HG02970 (cell line): Measurements from ENCODE around the gene CTCF.
A peak's percentile ranks its signal among the peaks of the same experiment; 100 is the strongest.

Experiments
- ATAC-seq: cut with Tn5 transposase; IDR thresholded peaks from one replicate; pipeline ENCODE4 v1.9.1; 2021; ENCODE audit warnings: mild to moderate bottlenecking, moderate library complexity, moderate number of reproducible peaks; ENCODE audit not compliant: unreplicated experiment, low FRiP score

Gene CTCF

DNA sequence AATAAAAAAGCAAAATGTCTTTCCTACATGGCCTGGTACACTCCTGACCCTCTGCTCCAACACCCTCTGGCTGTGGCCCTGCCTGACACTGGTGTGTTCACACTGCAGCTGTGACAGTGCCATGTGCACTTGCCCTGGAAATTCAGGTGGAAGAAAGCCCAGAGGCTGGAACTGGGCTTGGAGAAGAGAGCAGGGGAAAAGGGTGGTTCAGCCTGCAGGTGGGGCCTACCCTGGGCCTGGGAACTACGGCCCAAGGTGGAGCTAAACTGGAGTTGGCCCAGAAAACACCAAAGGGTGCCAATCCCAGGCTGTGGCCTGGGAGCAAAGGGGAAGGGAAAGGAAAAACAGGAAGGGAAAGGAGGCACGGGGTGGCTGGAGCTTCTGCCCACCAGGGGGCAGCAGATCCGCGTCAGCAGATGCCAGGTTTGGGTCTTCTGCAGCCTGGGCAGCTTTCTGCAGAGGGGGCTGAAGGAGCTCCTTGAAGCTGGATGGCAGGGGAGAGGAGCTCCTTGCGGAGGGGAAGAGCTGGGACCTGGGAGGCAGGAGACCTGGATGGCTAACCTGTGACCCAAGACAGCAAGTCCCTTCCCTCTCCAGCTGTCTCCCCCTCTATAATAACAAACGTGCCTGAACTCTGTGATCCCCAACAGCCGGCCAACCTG lies 15.4 kb upstream of the CTCF start:
- peak; percentile 39 for ATAC-seq

DNA sequence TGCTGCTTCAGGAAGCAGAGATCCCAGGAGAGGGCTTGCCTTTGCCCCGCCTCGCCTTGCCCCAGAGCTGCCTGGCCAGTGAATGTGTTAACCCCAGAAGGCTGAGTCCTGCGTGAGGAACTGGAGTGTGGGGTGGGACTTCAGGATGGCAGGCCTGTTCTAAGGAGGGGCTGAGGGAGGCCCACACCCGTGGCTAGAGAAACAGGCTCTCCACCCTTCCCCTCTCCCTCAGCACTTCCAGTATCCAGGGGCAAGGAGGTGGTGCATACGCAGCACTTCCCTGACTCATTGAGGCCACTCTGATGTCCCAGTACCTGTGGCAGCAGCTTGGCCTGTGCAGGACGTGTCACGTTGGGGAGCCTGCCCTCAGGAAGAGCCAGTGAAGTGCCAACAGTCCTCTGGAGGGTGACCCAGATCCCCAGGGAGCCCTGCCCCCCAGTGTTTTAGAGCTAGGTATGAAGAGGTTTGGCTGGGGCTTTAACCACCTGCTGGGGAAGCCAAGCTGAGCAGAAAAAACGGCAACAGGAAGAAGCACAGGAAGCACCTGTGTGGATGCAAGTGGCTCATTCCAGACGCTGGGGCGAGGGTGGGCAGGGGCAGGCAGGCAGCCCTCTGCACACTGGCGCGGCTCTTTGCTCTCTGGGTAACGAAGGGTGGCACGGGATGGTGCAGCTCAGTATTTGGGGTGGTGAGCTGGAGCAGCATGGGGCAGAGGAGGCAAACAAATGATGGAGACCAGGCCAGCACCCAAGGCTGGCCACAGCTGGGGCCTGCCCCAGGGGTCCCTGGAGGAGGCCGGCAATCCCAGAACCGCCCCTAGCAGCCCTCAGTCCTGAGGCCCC lies 14.7 kb upstream of the CTCF start:
- ATAC-seq, result no peak

GRCh38 chr16:67548265-67549126 lies 13.8 kb upstream of the CTCF start:
- ATAC-seq, result no peak

DNA sequence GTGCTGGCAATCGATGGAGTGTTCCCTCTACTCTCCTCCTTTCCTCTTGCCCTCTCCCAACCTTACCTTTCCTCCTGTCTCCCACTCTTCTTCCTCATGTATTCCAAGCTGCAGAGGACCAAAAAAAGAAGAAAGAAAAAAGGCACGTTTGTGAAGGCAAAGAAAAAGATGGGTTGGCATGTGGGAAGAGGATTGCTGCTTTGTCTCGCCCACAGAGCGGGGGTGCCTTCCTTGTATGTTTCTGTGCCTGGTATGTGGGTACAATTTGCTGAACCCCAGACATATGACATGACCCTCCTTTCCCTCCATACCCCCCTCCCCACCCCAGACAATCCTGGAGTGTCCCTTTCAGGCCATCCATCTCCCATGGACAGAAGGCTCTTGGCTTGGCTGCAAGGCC lies 13.1 kb upstream of the CTCF start:
- ATAC-seq, result no peak

- no peak for ATAC-seq
Observed at GRCh38 chr16:67549936-67550335, 12.4 kb upstream of the CTCF start.

DNA sequence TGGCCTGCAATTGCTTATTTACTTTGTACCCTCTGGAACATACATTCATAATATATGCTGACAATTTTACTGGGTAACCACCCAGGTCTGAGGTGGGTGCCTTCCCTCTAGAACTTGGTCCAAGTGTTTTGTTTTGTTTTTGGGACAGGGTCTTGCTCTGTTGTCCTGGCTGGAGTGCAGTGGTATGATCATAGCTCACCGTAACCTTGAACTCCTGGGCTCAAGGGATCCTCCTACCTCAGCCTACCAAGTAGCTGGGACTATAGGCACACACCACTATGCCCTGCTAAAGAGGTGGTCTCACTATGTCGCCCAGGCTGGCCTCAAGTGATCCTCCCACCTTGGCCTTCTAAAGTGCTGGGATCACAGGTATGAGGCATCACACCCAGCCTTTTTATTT lies 11.2 kb upstream of the CTCF start:
- ATAC-seq, result no peak

DNA sequence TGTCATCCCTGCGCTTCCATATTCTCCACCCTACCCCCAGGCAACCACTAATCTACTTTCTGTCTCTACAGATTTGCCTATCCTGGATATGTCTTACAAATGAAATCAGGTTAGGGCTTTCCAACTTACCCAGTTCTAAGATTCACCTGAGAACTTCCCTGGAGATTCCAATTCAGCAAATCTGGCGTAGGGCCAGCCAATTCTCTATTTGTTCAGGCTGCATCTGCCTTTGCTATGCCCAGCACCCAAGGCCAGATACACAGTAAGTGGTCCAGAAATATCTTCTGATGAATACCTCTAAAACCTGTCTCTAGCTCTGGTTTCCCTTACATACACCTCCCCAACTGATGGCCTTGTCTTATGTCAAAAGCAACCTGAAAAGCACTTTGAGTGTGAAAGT lies 10.4 kb upstream of the CTCF start:
- ATAC-seq, result no peak

DNA sequence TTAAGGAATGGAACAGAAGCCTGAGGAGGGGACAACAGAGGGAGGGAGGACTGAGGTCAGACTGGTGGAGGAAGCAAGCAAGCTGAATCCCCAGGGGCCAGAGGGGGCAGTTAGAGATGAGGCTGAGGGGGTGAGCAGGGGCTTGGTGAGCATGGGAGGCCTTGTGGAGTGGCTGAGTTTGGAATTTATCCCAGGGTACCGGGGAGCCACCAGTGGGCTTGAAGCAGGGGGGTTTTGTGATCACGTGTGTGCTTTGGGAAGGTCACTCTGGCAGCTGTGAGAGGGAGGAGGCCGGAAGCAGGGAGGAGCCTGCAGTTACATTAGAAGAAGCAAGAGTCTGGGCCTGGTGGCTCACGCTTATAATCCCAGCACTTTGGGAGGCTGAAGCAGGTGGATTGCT lies 9.8 kb upstream of the CTCF start:
- no peak for ATAC-seq

DNA sequence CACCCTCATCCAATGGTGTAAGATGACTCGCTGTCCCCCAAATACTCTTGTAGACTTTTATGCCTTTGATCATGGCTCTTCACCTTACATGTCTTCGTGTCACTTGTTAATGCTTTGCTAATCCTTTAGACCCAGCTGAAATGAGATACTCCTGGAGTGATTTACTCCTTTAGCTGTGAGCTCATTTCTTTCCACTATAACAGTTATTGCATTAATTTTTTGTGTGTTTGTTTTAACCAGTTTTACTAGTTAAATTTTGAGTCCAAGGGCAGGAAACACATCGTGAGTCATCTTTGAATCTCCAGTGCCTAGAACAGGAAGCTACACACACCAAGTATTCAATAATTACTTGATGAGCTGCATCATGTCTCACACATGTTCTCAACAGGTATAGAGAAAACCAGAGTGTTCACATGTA lies 6.5 kb upstream of the CTCF start:
- no peak for ATAC-seq

DNA sequence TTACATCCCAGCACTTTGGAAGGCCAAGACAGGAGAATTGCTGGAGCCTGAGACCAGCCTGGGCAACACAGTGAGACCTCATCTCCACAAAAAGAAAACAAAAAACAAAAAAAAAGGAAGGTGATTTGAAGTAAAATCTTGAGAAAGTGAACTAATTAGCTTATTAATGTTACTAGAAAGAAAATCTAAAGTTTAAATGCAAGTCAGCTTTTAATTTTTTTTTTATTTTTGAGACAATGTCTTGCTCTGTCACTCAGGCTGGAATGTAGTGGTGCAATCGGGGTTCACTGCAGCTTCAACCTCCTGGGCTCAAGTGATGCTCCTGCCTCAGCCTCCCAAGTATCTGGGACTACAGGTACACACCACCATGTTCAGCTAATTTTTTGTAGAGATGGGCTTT lies 3.5 kb upstream of the CTCF start:
- no peak for ATAC-seq

DNA sequence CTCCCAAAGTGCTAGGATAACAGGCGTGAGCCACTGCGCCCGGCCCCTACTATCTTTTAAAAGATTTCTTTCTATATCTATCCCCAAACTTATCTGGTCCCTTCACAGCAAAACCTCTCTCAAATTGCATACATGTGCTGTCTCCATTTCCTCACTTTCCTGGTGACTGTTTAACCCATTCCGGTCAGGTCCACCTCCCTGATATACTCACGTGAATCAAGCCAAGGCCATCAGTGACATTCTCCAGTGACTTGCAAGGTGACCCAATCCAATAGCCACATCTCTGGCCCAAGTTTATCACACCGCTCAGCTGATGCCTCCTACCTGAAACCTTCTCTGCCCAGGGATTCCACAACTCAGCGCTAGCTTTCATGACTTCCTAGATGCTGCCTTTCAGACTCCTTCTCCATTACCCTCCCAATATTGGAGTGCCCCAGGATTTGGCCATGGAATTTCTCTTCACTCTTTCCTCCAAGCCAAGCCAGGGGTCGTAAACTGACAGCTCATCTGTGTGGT lies 1.4 kb upstream of the CTCF start:
- no peak for ATAC-seq

- ATAC-seq, result no peak
Observed at GRCh38 chr16:67561501-67561823, 864 bp upstream of the CTCF start.

DNA sequence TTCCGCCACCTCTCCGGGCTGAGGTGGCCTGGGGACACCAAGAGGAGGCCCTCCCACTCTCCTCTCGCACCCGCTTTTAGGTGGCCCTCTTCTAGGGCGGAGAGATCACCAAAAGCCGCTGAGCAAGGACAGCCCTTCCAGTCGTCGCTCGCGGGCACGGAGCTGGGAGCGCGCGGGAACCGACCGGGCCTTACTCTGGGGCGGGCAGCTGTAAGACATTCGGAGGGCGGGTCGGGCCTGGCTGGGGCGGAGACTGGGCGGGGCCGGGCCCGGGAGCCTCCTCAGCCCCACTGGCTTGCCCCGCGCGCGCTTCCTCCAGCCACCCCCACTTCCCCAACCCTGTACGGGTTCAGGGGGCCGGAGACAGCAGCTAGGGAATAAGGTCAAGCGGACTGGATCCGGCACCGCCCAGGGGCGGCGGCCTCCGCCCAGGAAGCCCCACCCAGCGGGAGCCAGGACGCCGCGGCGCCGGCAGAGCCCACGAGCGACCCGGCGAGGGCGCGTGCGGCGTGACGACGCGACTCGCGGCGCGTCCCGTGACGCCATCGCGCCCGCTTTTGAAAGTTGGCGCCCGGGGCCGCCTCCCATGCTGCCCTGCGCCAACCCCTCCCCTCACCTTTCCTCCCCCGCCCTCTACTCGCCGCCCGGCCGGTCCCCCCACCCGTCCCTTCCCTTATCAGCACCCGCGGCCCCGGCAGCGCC lies 351 bp upstream of the CTCF start:
- peak; percentile 70 for ATAC-seq

DNA sequence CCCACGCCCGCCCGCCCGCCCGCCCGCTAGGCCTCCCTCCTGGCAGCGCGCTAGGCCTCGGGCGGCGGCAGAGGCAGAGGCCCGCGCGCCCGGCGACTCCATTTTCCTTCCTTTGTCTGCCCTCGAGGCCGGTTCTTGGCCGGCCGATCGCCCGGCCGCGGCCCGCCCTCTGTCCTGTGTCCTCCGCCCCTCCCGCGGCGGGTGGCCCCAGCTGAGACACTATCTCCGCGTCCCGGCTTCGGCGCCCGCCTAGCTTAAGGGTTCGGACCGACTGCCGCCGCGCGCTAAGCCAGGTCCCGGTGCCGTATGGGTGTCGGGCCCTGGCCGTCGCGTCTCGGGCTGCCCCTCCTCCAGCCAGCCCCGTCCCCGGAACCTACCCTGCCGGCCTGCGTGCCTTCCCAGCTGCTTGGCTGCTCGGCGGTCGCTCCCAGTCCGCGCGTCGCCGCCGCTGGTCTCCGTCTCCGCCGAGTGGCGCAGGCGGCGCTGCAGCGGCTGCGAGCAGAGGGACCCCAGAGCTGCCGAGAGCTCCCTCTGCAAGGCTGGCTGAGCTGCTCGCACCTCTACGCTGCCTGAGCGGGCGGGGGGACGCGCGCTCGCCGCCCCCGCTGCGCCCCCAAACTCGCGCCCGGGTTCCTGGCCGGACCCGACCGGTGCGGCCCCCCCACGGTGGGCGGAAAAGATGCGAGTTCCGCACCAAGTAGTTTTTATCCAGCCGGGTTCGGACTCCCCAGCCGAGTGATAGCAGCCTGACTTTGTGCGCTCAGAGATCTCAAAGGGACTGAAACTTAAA lies 787 bp downstream of the CTCF start:
- peak; percentile 14 for ATAC-seq

DNA sequence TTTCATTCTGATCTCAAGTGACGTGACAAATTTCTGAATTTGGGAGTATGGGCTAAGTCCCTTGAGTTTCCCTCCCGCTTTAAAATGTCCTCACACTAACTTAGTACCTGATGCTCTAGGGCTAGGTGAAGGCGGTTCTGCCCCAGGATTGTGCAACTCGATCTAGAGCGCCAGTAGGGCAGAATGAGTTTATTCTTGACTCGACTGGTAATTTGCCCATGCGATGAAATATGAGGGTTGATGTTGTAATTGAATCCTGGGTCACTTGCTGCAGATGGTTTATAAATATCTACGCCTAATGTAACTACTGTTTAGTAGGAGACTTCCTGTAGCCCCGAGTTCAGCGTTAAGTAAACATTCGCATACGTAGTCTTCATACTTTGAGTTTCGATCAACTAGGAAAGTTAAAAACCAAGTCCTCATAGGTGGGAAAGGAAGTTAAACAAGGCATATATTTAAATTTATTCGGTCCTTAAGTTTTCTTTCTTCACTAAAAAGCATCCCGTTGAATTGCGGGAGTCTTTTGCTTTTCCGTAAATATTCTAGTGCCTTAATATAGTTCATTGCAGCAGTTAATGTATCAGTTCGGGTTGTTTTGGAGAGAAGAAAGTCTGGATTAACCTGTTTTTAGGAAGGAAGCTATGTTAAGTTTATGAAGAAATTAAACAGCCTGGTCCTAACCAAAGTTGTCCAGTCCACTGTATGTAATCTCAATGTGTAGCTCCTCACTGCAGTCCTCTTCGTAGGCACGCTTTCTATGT lies 1.6 kb downstream of the CTCF start:
- no peak for ATAC-seq

DNA sequence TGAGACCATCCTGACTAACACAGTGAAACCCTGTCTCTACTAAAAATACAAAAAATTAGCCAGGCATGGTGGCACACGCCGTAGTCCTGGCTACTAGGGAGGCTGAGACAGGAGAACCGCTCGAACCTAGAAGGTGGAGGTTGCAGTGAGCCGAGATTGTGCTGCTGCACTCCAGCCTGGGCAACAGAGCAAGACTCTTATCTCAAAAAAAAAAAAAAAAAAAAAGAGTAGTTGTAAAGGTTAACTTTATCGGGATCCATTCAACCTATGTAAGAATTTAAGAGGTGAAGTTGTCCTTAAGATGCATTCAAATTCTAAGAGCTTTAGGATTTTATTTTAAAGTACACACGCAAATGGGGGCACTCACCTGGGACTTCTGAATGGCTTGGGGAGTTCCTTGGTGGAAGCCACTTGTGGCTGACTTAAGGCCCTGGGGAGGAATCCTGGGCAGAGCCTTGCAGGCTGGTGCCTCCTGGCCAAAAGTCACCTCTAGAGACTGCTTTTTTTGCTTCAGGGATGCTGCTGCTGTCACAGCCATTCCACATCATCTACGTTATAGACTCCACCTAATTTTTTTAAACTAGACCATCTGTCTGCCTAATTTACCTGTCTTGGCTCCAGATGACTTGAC lies 3.3 kb downstream of the CTCF start:
- ATAC-seq, result no peak

DNA sequence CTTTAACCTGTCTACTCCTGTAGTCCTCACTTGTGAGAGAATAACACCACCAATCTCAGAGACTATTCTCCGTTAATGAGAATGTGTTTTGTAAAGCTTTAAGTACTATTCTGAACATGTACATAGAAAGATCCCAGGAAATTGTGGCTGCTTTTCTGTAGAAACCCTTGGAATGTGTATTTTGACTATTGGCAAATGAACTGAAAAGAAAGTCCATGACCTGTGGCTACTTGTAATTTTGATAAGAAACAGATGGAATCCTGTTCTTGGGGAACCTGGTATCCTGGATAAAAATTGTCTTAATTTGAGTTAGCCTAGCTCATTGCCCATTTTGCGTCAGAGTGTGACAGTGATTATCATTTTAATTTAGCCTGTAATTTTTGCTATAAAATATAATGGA lies 9.1 kb downstream of the CTCF start:
- no peak for ATAC-seq

DNA sequence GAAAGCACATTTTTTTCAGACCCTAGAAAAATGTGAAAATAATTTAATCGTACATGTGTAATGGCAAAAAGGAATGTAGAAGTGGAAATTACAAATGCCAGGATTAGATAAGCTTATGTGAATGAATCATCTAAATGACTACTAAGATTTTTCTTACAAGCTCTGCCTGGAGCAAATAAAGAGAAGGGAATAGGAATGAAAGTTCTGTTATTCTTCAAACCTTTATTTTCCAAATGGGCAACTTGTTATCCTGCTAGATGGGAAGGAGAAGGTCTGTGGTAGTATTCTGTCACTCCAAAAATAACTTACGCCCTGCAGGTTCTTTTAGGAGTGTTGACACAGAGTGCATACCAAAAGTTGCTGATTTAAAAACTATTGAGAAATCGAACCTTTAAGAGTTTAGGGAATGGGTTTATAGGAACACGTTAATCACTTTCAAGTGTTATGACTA lies 9.7 kb downstream of the CTCF start:
- no peak for ATAC-seq
